NCI-H2171 treated with DMSO at 0.1 percent for 48 hours (cell line): Measurements from ENCODE around the gene HES2.
"Not testable (repeated sequence)": the region's sequence is repeated elsewhere in the genome, so short reads cannot be mapped to it uniquely, and the experiment has no call there.

Experiments
- DNase-seq: peaks from one replicate; lab custom pipeline; 2025; lab: John Stamatoyannopoulos, UW

HES2 gene

DNA sequence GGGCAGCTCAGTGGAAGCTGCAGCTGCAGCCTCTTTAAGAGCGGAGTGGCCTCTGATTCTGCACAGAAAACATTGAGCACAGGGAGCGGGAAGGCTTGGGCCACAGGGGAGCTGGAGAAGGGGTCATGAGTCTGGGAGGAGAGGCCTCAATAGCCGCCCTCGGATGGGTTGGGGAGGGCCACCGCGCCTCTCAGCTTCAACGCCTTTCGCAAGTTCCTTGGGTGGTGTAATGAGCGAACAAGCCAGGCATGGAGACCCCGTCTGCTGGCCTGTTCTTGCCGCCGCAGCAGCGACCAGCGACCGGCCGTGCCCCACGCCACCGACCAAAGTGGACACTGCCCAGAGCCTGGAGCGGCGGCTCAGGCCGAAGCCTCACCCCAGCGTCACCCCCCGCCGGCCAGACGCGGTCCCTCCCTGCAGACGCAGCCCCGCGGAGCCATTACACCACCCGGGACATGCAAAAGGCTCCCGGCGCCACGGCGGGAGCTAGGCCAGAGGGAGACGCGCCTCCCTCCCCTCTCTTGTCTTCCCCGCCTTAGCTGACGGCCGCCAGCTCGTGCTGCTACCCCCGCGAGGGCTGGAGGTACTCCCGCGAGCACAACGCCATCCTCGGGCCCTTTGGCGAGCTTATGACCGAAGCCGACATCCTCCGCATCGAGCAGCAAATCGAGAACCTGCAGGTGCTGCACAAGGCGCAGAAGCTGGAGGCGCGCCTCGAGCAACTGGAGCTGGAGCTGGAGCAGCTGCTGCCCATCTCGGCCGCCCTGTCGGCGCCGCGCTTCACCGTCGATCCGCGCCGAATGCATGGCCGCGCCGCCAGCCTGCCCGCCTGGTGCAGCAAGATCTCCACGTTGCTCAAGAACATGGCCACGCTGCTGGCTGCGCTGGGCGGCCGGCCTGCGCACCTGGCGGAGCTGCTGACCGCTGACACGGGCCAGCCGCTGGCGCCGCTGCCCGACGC is 34.5 kb upstream of the HES2 start:
- not testable (repeated sequence) for DNase-seq

DNA sequence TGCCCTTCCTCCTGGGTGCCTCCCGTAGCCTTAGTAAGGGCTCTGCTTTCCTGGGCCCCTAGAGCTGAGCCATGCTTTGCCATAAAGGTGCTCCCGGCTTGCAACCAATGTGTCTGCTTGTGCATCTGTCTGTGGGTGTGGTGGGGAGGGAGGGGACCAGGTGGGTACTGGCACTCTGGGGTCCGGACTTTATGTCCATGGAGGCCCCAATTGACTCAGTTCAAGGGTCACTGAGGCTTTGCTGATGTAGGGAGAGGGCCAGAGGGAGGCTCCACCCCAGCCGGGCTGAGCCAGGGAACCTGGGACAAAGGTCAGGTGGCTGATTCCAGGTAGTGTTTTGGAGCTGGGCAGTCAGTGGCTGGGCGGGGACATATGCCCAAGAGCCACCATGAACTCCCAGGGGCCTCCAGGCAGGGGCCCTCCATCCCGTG is 31.2 kb upstream of the HES2 start:
- DNase-seq: no peak

DNA sequence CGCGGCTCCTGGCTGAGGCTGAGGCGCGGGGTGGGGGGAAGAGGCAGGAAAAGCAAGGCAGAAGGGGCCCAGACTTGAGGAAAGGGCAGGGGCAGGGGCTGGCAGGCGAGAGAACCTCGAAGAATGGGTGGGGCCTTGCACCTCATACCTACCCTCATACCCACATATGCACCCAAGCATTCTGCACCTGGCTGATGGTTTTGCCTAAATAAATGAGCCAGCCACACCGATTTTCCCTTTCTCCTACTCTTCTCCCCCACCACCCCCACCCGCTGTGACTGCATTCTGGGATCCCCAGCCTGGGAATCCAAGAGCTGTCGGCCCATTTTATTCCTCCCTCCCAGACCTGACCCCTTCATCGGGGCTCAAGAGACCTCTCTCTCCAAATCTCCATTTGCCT is 30.8 kb upstream of the HES2 start:
- DNase-seq: not testable (repeated sequence)

DNA sequence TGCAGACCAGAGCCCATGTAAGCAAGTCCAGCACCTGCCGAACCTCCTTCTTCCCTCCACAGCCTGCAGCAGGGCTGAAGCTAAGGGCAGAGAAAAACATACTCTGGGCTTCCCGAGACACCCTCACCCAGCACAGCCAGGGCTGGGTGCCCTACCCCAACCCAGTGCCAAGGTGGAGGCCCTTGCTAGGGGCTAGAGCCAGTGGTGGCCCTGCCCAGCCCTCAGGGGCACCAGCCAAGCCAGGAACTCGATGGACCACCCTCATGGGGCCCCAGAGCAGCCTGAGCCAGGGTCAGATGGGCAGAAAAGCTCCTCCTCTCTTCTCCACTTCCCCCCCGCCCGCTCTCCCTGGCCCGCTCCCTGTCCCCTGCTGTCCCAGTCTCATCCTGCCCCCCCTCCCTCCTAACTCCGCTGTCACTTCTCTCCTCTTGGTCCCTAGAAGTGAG is 30.3 kb upstream of the HES2 start:
- DNase-seq: no peak

DNA sequence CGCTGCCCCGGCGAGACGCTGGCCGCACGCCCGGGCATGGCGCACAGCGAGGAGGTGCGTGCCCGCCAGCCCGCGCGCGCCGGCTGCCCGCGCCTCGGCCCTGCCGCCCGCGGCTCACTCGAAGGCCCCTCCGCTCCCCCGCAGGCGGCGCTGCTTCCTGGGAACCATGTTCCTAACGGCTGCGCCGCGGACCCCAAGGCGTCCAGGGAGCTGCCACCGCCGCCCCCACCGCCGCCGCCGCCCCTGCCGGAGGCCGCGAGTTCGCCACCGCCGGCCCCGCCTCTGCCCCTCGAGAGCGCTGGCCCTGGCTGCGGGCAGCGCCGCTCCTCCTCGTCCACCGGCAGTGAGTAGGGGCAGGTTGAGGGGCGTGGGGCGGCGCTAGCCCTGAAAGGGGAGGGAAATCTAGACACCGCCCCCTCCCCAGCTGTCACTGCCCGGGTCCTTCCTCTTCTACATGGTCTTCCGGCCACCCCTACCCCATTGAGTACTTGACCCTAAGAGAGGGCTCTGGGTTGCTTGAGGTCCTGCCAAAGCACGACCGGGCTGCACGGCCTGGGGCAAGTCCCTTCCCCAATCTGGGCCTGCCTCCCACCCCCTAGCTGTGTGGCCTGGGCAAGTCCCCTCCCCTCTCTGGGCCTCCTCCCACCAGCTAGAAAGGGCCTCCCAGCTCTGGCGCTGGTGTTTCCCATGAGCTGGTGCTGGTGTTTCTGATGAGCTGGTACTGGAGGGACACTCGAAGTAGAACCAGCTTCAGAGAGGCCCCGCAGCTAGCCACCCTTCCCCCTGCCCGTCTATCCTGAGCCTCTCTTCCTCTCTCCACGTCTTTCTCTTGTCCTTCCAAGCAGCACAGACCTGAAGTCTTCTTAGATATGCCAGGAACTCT is 29.3 kb upstream of the HES2 start:
- peak; percentile 35 for DNase-seq

DNA sequence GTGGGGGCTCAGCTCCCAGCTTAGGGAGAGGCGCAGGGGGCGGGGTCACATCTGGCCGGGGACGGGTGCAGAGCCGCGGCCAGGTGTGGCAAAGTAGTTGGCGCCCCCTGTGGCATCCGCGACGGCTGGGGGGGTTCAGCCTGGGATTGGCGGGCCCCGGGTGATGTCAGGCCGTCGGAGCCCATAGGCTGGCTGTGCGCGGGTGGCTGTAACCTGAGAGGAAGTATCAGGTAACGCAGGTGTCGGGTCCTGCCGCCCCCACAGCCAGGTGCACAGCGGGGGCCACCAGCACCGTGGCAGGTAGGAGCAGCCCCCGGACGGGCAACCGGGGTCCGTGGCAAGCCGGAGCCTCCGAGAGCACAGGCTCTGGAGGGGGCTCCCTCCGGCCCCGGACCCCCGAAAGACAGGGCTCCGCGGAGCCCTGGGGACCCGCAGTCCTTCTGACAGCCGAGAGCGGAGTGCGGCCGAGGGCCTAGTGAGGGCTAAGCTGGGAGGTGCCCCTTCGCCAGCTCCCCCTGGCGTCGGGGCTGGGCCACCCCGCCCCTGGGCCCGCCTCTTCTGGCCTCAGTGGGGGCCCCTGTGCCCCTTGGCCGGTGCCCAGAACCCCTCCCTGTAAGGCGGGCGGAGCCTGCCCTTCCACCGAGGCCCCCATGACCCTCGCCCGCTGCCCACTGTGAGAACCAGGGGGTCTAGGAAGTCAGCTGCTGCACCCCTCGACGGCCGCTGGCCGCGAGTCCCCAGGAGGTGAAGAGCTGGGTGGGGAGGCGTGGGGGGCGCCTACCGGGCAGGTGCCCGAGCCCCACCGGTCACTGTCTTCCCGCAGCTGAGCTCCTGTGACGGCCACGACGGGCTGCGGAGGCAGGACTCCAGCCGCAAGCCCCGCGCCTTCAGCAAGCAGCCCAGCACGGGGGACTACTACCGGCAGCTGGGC is 28.4 kb upstream of the HES2 start:
- DNase-seq: peak; percentile 95

DNA sequence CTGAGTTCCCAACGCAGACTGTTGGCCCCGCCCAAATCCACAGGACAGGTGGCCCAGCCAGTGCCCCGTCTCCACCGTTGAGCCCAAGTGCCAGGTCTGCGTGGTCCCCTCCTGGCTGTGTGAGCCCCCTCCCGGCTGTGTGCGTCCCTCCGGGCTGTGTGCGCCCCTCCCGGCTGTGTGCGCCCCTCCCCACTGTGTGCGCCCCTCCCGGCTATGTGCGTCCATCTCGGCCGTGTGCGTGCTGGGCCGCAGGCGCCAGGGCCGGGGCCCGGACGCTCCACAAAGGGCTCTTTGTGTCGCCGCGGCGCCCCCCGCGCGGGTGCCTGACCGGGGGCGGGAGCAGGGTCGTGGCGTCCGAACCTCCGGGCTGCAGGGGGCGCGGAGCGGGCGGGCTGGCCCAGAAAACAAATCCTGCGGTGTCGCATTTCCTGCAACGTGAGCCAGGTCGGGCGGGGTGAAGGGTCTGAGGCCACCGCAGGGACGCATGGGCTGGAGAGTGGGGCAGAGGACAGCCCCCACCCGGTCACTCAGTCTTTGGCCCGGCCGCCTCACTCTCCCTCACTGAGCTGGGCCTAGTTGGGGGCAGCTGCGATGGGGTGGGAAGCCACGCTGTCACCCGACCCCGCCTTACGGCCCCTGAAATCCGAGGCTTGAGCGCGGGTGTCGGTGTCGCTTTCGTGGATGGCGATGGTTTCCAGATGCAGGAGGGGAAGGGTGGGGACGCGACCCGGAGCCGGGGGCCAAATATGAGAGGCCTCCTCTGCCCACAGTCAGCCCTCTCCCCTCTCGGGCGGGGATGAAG is 27.5 kb upstream of the HES2 start:
- DNase-seq: peak; percentile 51

DNA sequence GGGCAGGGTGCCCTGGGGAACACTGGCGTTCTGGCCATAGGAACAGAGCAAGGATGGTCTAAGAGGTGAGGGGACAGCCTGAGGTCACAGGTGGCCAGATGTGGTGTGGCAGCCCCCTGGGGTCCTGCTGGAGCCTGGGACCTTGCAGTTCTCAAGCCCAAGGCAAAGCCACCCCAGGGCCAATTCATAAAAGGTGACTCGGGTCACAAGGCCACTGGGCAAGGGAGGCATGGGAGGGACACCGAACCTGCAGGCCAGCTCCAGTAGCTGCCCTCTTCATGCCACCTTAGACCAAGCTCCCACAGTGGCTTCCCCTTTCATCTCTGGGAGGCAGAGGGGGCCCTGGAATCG is 26.9 kb upstream of the HES2 start:
- DNase-seq: no peak

DNA sequence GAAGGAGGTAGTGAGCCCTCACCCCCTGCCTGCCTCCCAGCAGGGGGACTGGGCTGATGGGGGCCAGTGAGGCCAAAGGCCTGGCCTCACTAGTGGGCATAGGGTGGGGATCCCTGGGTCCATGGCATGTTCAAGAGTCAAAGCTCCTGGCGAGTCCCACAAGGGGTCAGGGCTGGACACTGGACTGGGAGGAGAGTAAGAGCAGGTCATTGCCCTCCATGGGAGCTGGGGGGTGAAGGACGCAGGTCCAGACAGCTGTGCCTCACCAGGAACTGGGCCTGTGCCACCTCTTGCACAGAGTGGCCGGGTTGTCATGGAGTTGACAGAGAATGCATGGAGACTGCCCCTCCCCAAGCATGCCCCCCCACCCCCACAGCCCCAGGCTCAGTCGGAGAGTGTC is 26.2 kb upstream of the HES2 start:
- not testable (repeated sequence) for DNase-seq

DNA sequence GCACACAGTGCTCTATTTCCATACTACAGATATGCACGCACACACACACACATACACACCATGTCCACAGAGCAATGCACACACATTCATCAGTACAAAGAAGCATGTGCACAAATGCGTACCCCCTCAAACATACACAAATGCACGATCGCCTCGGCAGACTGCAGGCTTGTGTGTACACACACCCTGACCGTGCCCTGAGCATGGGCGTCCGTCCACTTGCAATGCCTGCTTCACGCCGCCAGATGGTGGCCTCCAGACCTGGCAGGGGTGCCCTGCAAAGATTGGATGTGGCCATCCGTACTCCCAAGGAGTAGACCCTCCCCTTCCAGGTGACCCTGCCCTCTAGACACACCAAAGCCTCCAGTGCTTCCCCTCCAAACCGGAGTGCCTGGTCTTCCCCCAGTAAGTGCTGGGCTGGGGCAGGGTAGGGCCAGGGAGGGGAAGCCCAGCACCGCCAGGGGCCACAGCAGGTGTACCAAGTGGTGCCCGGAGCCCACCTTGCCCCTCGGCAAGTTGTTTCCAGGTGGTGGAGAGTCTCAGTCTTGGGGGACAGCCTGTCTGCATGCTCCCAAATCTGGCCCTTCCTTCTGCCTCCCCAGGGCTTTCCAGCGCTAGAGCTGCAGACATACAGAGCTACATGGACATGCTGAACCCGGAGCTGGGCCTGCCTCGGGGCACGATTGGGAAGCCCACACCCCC is 25.5 kb upstream of the HES2 start:
- no peak for DNase-seq

DNA sequence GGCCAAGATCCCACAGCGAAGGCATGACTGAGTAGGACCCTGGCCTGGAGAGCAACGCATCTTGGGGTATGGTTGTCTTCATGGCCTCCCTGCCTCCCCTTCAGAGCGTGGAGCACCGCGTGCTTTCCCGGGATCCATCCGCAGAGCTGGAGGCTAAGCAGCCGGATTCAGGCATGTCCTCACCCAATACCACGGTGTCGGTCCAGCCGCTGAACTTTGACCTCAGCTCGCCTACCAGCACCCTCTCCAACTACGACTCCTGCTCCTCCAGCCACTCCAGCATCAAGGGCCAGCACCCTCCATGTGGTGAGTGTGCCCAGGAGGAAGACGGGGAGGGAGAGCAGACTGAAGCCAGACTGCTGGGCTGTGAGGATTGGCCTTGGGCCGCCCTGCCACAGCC is 24.7 kb upstream of the HES2 start:
- no peak for DNase-seq

DNA sequence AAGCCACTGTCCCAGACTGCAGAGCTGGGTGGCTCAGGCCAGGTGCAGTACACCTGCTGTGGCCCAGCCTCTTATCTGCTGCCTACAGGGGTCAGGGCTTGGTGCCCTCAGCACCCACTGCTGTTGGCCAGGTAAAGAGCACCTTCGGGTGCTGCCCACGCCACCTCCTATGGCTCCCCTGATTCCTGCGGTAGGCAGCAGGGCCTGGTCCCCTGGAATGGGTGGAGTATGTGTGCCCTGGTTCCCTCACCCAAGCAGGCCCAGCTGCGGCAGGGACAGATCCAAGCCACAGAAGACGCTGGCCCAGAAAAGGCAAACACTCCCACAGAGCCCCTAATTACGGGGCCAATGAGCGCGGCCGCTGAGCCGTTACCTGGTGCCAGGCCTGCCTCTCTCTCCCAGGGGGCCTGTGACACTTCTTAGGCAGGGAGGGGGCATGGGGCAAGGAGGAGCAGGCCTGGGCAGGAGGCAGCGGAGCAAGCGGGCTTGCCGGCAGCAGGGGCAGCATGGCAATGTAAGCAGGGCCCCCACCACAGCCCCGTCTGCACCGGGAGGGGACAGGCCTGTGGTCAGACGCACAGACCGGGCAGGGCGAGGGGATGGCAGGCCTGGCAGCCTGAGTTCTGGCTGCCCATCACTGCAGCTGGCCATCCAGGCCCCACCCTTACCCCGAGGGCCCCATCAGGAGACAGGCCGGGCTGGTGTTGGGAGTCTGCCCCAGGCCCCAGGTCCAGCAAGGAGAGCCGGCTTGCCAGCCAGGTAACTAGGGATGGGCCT is 23.8 kb upstream of the HES2 start:
- DNase-seq: peak; percentile 58

DNA sequence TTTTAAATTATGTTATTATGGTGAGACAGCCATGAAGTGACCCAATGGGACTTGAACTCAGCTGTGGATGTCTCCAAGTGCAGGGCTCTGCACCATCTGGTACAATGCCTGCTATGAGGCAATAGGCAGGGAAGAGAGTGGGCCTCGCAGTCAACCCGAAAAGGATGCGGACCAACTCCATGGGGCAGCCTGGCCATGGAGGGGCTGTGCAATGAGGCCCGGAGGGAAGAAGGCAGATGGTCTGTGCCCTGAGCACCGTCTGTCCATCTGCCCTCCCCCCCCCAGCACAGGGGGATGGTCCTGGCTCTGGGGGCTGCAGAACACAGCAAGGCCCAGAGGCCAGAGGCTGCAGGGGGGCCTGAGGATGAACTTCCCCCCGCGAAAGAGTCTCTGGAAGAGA is 21.9 kb upstream of the HES2 start:
- no peak for DNase-seq

DNA sequence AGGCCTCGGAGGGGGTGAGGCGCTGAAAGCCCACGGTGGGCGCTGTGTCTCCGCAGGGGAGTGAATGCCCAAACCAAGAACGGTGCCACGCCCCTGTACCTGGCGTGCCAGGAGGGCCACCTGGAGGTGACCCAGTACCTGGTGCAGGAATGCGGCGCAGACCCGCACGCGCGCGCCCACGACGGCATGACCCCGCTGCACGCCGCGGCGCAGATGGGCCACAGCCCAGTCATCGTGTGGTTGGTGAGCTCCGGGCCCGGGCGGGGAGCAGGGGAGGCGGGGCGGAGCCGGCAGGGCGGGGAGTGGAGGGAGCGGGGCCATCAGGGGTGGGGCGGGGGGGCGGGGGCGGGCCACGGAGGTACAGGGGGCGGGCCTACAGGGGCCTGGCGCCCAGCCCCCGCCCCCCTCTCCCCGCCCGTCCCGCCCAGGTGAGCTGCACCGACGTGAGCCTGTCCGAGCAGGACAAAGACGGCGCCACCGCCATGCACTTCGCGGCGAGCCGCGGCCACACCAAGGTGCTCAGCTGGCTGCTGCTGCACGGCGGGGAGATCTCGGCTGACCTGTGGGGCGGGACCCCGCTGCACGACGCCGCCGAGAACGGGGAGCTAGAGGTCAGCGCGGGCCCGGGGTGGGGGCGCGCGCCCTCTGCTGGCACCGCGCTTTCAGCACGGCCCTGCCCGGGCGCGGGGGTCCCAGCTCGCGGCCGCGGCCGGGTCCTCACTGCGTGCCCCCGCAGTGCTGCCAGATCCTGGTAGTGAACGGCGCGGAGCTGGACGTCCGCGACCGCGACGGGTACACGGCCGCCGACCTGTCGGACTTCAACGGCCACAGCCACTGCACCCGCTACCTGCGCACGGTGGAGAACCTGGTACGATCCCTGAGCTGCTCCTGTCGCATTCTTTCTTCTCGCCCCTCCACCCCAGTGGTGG is 20.7 kb upstream of the HES2 start:
- DNase-seq: peak; percentile 68

DNA sequence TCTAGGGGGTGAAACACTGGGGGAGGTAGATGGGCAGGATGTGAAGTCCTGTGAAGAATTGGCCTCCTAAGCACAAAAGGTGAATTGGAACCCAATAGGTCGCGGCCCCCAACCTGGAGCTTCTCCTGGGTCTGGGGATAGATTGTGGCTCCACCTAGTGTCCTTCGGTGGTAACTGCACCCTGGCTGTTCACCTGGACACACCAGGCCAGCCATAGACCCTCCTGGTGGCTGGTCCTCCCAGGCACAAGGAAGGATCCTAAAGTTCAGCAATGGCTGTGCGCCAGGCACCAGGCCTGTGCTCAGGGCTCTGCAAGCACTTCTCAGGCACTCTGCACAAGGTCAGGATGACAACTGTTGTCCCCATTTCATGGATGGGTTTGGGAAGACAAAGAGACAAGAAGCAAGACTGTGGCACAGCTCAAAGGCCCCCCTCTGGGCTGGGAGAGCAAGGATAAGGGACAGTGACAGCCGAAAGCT is 18.4 kb upstream of the HES2 start:
- peak; percentile 78 for DNase-seq

DNA sequence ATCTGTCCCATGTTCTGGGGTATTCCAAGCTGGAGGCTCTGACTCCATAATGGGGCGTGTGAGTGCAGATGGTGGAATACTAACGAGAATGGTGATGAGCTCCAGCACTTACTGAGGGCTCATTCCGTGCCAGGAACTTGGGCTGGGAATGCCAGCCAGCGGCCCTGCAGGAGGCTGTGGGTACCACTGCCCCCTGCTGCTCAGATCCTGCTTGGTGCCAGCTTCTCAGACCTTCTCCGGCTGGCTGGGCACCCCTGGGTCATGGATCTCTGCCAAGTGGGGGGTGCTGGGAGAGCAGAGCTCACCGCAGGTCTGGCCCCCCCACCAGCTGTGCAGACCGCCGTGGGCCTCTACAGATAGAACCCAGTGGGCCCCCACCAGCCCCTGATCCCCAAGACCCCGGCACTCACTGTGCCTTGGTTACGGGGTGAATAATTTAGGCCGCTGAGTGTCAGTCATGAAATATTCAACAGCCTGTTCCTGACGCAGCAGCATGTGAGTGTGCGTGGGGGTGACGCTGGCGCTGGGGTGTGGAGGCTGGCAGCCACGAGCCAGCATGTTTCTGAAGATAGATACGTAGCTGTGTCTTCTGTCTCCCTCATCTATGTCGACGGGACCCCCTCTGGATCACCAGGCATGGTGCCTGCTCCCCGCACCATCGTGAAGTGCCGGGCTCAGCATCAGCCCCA is 17.4 kb upstream of the HES2 start:
- DNase-seq: peak; percentile 37

DNA sequence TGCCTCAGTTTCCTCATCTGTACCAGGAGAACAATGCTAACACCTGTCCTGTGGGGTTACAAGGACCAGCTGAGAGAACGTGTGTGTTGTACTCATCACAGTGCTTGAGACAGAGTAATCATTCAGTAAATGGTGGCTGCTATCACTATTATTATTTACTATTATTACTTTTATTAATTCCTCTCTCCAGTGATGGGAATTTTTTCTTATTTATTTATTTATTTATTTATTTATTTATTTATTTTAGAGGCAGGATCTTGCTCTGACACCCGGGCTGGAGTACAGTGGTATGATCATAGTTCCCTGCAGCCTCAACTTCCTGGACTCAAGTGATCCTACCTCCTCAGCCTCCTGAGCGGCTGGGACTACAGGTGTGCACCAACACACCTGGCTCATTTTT is 16.6 kb upstream of the HES2 start:
- not testable (repeated sequence) for DNase-seq

DNA sequence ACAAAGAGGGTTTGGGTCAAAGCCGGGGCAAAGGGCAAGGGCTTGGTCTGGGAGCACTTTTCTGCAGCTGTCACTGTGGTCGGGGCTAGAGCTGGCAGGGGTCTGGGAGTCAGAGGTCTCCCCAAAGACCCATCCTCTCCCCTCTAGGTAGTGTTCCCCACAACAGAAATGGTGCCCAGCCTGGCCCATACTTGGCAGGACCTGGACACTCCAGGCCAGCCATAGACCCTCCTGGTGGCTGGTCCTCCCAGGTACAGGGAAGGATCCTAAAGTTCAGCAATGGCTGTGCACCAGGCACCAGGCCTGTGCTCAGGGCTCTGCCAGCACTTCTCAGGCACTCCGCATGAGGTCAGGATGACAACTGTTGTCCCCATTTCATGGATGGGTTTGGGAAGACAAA is 15.8 kb upstream of the HES2 start:
- no peak for DNase-seq
